Measurements from ENCODE around the gene CDC16.

- TF ChIP-seq CTCF (conservative IDR thresholded peaks at IDR 0.05) (no peak), ZFX (IDR thresholded peaks at IDR 0.05) (no peak)
Measured at GRCh38 chr13:114275304-114275703, 40.6 kb downstream of the CDC16 start.
